Lower lobe of right lung (tissue), 2 donors: ENCODE measurements around the gene TEAD4. TPM values are rescaled to one million over a fixed set of nuclear protein-coding genes. Genes with fewer than 3 reads are reported as not detected.

Experiments
- ATAC-seq, 2 donors: fragments of 200-7000 bp; cut with Tn5 transposase; one replicate each; pipeline ENCODE4 v1.9.1; 2020 to 2022; ENCODE audit warnings: mild to moderate bottlenecking in 2 of 2, moderate library complexity in 2 of 2
- DNase-seq: peaks from one replicate; pipeline ENCODE4 v3.0.0-alpha.2; 2020
- H3K27ac ChIP-seq: fragments of 200-600 bp; one replicate; pipeline ENCODE4 v1.8.0; 2022
- H3K27me3 ChIP-seq: fragments of 200-600 bp; one replicate; pipeline ENCODE4 v1.8.0; 2022; ENCODE audit warnings: low read depth
- H3K36me3 ChIP-seq: fragments of 200-600 bp; one replicate; pipeline ENCODE4 v1.8.0; 2022; ENCODE audit warnings: mild to moderate bottlenecking
- H3K4me1 ChIP-seq: fragments of 200-600 bp; one replicate; pipeline ENCODE4 v1.8.0; 2022
- H3K4me3 ChIP-seq: fragments of 200-600 bp; one replicate; pipeline ENCODE4 v1.8.0; 2022; ENCODE audit warnings: mild to moderate bottlenecking
- H3K9me3 ChIP-seq: fragments of 200-600 bp; one replicate; pipeline ENCODE4 v1.8.0; 2022
- intact Hi-C: fragments of 100-400 bp; cut with DNase I; formaldehyde crosslinking; loops from one replicate; pipeline ENCODE4 v1.11.0; 2022
- total RNA-seq: library from RNA; stranded (reverse); fragmentation: NEBNext Ultra II Directional; extraction: Animal tissue kit (Norgen Biotek cat#: 25700); gene quantifications from one replicate; pipeline ENCODE4 v1.2.1, GENCODE V29; 2021
- TF ChIP-seq, protein P1 (sequence below): fragments of 200-600 bp; IDR thresholded peaks from one replicate; pipeline ENCODE4 v1.8.0; 2022; ENCODE audit warnings: antibody characterized with exemption, mild to moderate bottlenecking
- donor health status: DM: no; HTN: yes; CAD: no; lungs with severe emphysema.

TEAD4 gene
- total RNA-seq, 1 donor from 2014 or later: 27.3 TPM

DNA sequence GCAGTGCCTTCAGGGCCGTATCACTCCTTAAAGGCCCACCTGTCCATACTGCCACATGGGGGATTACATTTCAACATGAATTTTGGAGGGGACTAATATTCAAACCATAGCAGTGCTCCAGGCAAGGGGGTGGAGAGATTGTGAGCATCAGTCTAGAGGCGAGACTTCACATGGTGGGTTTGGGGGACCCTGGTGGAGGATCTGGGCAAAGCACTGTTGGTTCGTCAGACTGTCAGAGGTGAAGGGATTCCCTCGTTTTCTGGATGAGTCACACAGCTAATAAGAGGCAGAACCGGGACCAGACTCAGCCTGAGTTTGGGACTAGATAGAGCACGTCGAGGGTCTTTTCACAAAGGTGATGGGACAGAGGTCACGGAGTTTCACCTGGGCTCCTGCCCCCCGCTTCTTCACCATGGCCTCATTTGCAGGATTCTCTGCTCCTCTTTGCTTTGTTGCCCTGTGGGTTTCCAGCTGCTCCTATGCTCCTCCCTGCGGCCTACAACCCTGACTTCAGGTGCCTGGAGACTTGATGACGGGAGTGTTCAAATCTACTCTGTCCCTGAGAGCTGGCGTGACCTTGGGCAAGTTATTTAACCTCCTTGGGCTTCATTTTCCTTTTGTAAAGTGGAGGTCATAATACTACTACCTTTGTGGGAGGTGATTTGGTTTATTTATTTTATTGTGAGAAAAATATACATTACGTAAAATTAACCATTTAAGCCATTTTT is 41.5 kb downstream of the TEAD4 start:
- Histone ChIP-seq H3K36me3 (peaks cover 18% of the 10 kb centered on the region), H3K4me3 (no peak overlapping the region), H3K4me1 (no peaks in the 10 kb centered on the region), H3K27me3 (no peaks in the 10 kb centered on the region), H3K9me3 (no peaks in the 10 kb centered on the region), H3K27ac (no peak overlapping the region)
- no peak for DNase-seq
- TF ChIP-seq, protein P1, sequence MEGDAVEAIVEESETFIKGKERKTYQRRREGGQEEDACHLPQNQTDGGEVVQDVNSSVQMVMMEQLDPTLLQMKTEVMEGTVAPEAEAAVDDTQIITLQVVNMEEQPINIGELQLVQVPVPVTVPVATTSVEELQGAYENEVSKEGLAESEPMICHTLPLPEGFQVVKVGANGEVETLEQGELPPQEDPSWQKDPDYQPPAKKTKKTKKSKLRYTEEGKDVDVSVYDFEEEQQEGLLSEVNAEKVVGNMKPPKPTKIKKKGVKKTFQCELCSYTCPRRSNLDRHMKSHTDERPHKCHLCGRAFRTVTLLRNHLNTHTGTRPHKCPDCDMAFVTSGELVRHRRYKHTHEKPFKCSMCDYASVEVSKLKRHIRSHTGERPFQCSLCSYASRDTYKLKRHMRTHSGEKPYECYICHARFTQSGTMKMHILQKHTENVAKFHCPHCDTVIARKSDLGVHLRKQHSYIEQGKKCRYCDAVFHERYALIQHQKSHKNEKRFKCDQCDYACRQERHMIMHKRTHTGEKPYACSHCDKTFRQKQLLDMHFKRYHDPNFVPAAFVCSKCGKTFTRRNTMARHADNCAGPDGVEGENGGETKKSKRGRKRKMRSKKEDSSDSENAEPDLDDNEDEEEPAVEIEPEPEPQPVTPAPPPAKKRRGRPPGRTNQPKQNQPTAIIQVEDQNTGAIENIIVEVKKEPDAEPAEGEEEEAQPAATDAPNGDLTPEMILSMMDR: no peak
- ATAC-seq: no peak
- intact Hi-C loops: no loop called here

- H3K4me3 ChIP-seq: no peak overlapping the region
- ATAC-seq (no peak), DNase-seq (no peak)
- H3K36me3 ChIP-seq: peaks cover 13% of the 10 kb centered on the region
- no peaks in the 10 kb centered on the region for H3K27me3 ChIP-seq
- H3K9me3 ChIP-seq: no peaks in the 10 kb centered on the region
- H3K4me1 ChIP-seq: no peaks in the 10 kb centered on the region
- intact Hi-C loops: no loop called here
- TF ChIP-seq, protein P1: no peak
- no peak overlapping the region for H3K27ac ChIP-seq
Observed at GRCh38 chr12:3002646-3003045, 43.4 kb downstream of the TEAD4 start.

- TF ChIP-seq, protein P1: no peak
- H3K4me3 ChIP-seq: no peak overlapping the region
- peaks cover 13% of the 10 kb centered on the region for H3K36me3 ChIP-seq
- no peaks in the 10 kb centered on the region for H3K9me3 ChIP-seq
- no peak for ATAC-seq
- intact Hi-C loops: no loop called here
- DNase-seq: no peak
- H3K27me3 ChIP-seq: no peaks in the 10 kb centered on the region
- H3K27ac ChIP-seq: no peak overlapping the region
- H3K4me1 ChIP-seq: no peaks in the 10 kb centered on the region
Observed at GRCh38 chr12:3003357-3003992, 44.3 kb downstream of the TEAD4 start.

GRCh38 chr12:3004655-3005565 is 45.7 kb downstream of the TEAD4 start:
- Histone ChIP-seq H3K27ac (no peak overlapping the region), H3K27me3 (no peaks in the 10 kb centered on the region), H3K9me3 (no peaks in the 10 kb centered on the region), H3K4me3 (no peak overlapping the region), H3K36me3 (peaks cover 13% of the 10 kb centered on the region), H3K4me1 (no peaks in the 10 kb centered on the region)
- intact Hi-C loops: no loop called here
- TF ChIP-seq, protein P1: no peak
- no peak for DNase-seq
- no peak for ATAC-seq

DNA sequence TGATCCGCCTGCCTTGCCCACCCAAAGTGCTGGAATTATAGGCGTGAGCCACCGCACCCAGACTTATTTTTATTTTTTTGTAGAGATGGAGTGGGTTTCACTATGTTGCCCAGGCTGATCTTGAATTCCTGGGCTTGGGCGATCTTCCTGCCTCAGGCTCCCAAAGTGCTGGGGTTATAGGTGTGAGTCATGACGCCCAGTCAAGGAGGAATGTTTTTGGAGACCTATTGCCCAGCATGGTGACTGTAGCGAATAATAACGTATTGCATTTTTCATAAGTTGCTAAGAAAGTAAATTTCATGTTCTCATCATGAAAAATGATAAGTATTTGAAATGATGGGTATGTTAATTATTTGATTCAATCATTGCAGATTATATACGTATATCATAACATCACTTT is 46.5 kb downstream of the TEAD4 start:
- H3K27ac ChIP-seq: no peak overlapping the region
- intact Hi-C loops: no loop called here
- H3K36me3 ChIP-seq: peaks cover 12% of the 10 kb centered on the region
- TF ChIP-seq, protein P1: no peak
- no peak overlapping the region for H3K4me3 ChIP-seq
- no peak for DNase-seq
- no peaks in the 10 kb centered on the region for H3K27me3 ChIP-seq
- no peak for ATAC-seq
- H3K4me1 ChIP-seq: no peaks in the 10 kb centered on the region
- no peaks in the 10 kb centered on the region for H3K9me3 ChIP-seq
